ENCODE results near the gene COA1. TPM values are rescaled to one million over a fixed set of nuclear protein-coding genes. Genes with fewer than 3 reads are reported as not detected.

COA1 gene
- total RNA-seq, 1 donor from 2014 or later: 55.5 TPM

GRCh38 chr7:43700646-43701499, 28.4 kb downstream of the COA1 start:
- no peaks in the 10 kb centered on the region for H3K9me3 Mint-ChIP-seq (ENCODE audit: unreplicated experiment)
- H3K27me3 Mint-ChIP-seq (ENCODE audit: unreplicated experiment): no peaks in the 10 kb centered on the region
- no peak overlapping the region for H3K4me3 Mint-ChIP-seq (ENCODE audit: unreplicated experiment)
- H3K4me1 Mint-ChIP-seq (ENCODE audit: unreplicated experiment): no peaks in the 10 kb centered on the region
- no peak overlapping the region for H3K27ac Mint-ChIP-seq (ENCODE audit: unreplicated experiment)
- TF ChIP-seq CTCF (IDR thresholded peaks at IDR 0.05; ENCODE audit: unreplicated experiment): no peak
- DNase-seq (ENCODE audit: low spot score): no peak
- H3K36me3 Mint-ChIP-seq (ENCODE audit: low read depth, unreplicated experiment): peaks cover 9% of the 10 kb centered on the region

- Mint-ChIP-seq H3K4me3 (ENCODE audit: unreplicated experiment) (no peak overlapping the region), H3K27me3 (ENCODE audit: unreplicated experiment) (no peaks in the 10 kb centered on the region), H3K4me1 (ENCODE audit: unreplicated experiment) (no peaks in the 10 kb centered on the region), H3K36me3 (ENCODE audit: low read depth, unreplicated experiment) (peaks cover 6% of the 10 kb centered on the region), H3K27ac (ENCODE audit: unreplicated experiment) (no peak overlapping the region), H3K9me3 (ENCODE audit: unreplicated experiment) (no peaks in the 10 kb centered on the region)
- TF ChIP-seq CTCF (IDR thresholded peaks at IDR 0.05; ENCODE audit: unreplicated experiment): peak; percentile 56
- DNase-seq (ENCODE audit: low spot score): no peak
Observed at GRCh38 chr7:43700059-43700501, 29.2 kb downstream of the COA1 start.

DNA sequence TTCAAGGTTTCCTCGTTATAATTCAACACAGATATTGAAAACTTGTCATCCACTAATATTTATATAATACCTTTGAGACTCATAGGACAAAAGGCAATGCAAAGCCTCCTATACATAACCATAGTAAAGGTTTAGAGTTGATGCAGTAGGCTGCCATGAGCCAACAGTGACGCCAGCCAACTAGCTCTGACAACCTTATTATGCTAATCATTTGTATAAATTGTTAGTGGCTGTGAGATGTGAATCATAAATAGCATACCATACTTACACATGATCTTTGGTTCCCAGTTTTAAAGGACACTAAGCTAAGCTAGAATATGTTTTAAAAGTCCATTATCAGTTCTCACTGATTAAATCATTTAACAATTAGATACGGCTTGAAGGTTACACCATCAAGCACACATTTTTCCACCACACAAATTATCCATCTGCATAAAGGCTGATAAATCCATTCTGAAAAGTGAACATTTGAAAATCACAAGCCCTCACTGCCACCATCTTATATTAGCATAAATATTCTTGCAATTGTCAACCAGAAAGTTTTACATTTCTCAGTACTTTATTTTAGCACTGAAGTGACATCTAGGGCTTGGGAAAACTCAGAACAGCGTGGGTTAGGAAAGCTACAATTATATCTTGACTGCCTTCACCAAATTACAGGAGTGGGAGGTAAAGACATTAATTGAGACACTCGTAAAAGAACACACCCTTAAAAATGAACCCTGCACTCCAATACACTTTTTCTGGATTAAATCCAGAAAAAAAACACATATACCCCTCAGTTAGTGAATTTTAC, 30.7 kb downstream of the COA1 start:
- Mint-ChIP-seq H3K27me3 (ENCODE audit: unreplicated experiment) (no peaks in the 10 kb centered on the region), H3K4me3 (ENCODE audit: unreplicated experiment) (no peak overlapping the region), H3K36me3 (ENCODE audit: low read depth, unreplicated experiment) (no peaks in the 10 kb centered on the region), H3K27ac (ENCODE audit: unreplicated experiment) (no peak overlapping the region), H3K4me1 (ENCODE audit: unreplicated experiment) (no peaks in the 10 kb centered on the region), H3K9me3 (ENCODE audit: unreplicated experiment) (no peaks in the 10 kb centered on the region)
- no peak for DNase-seq (ENCODE audit: low spot score)
- no peak for TF ChIP-seq CTCF (IDR thresholded peaks at IDR 0.05; ENCODE audit: unreplicated experiment)

- H3K9me3 Mint-ChIP-seq (ENCODE audit: unreplicated experiment): no peaks in the 10 kb centered on the region
- no peaks in the 10 kb centered on the region for H3K36me3 Mint-ChIP-seq (ENCODE audit: low read depth, unreplicated experiment)
- H3K27me3 Mint-ChIP-seq (ENCODE audit: unreplicated experiment): no peaks in the 10 kb centered on the region
- no peak for TF ChIP-seq CTCF (IDR thresholded peaks at IDR 0.05; ENCODE audit: unreplicated experiment)
- H3K4me1 Mint-ChIP-seq (ENCODE audit: unreplicated experiment): no peaks in the 10 kb centered on the region
- DNase-seq (ENCODE audit: low spot score): no peak
- no peak overlapping the region for H3K4me3 Mint-ChIP-seq (ENCODE audit: unreplicated experiment)
- no peak overlapping the region for H3K27ac Mint-ChIP-seq (ENCODE audit: unreplicated experiment)
Observed at GRCh38 chr7:43697690-43698089, 31.6 kb downstream of the COA1 start.
